Measurements from ENCODE around the gene DHX16. TPM values are rescaled to one million over a fixed set of nuclear protein-coding genes. Genes with fewer than 3 reads are reported as not detected.

The DHX16 gene
- total RNA-seq, 1 donor from 2014 or later: 34.7 TPM

DNA sequence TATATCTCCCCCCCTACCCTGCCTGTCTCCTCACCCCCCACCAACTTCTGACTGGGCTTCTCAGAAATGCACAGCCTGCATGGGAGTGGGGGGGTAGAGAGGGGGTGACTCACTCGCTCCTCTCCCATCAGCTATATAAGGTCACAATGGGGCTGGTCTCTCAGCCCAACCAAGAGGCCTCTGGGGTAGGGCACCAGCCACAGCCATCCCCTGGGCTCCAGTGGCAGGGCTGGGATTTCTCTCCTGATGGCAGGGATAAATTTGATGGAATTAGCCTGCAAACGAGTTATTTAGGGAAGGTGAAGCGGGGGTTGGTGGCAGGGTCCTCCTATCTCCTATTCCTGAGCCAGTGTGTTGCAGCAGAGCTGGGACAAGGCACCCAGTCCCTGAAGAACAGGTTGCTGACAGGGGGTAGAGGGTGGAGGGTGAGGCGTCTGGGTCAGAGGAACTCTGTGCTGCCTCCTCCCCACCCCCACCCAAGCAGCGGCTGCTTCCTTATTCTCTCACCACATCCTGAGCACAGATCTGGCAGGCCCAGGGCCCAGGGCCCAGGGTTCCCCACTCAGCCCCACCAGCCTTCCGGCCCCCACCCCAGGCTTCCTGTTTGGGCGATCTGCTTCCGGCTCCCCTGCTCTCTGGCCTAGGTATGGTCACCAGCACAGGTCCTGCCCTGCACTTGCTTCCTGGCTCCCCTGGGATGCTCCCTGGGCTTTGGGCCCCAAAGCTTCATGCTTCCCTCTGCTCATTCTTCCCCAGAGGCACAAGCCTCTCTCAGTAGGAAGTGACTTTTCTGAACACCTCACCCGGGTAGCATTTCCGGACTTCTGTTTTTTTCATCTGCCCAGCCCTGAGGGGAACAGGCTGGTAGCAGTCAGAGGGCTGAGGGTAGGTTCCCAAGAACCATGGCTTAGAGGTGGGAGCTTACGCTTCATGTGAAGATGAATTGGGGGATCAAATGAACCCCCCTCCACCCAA lies 9.6 kb upstream of the DHX16 start:
- peak; percentile 65 for DNase-seq (ENCODE audit: low read depth)
- Histone ChIP-seq H3K4me3 (ENCODE audit: low read depth, low read length) (peak overlapping the region; percentile 85), H3K36me3 (ENCODE audit: control insufficient read depth, insufficient read depth, low read length) (peaks cover 3% of the 10 kb centered on the region)

GRCh38 chr6:30681766-30682142 lies 8.9 kb upstream of the DHX16 start:
- DNase-seq (ENCODE audit: low read depth): no peak
- Histone ChIP-seq H3K27me3 (ENCODE audit: control insufficient read depth, insufficient read depth, low read length) (no peaks in the 10 kb centered on the region), H3K36me3 (ENCODE audit: control insufficient read depth, insufficient read depth, low read length) (peaks cover 3% of the 10 kb centered on the region), H3K4me3 (ENCODE audit: low read depth, low read length) (no peak overlapping the region)
- no peak for TF ChIP-seq CTCF (IDR thresholded peaks at IDR 0.05; ENCODE audit: insufficient read depth, low read length, poor library complexity, severe bottlenecking)

More for the DNA sequence above, 9.6 kb upstream of the DHX16 start:
- no peak for TF ChIP-seq CTCF (IDR thresholded peaks at IDR 0.05; ENCODE audit: insufficient read depth, low read length, poor library complexity, severe bottlenecking)
- no peaks in the 10 kb centered on the region for H3K27me3 ChIP-seq (ENCODE audit: control insufficient read depth, insufficient read depth, low read length)

GRCh38 chr6:30679765-30680535 lies 7.1 kb upstream of the DHX16 start:
- TF ChIP-seq CTCF (IDR thresholded peaks at IDR 0.05; ENCODE audit: insufficient read depth, low read length, poor library complexity, severe bottlenecking): no peak
- Histone ChIP-seq H3K36me3 (ENCODE audit: control insufficient read depth, insufficient read depth, low read length) (peaks cover 3% of the 10 kb centered on the region), H3K4me3 (ENCODE audit: low read depth, low read length) (no peak overlapping the region), H3K27me3 (ENCODE audit: control insufficient read depth, insufficient read depth, low read length) (no peaks in the 10 kb centered on the region)
- DNase-seq (ENCODE audit: low read depth): no peak

DNA sequence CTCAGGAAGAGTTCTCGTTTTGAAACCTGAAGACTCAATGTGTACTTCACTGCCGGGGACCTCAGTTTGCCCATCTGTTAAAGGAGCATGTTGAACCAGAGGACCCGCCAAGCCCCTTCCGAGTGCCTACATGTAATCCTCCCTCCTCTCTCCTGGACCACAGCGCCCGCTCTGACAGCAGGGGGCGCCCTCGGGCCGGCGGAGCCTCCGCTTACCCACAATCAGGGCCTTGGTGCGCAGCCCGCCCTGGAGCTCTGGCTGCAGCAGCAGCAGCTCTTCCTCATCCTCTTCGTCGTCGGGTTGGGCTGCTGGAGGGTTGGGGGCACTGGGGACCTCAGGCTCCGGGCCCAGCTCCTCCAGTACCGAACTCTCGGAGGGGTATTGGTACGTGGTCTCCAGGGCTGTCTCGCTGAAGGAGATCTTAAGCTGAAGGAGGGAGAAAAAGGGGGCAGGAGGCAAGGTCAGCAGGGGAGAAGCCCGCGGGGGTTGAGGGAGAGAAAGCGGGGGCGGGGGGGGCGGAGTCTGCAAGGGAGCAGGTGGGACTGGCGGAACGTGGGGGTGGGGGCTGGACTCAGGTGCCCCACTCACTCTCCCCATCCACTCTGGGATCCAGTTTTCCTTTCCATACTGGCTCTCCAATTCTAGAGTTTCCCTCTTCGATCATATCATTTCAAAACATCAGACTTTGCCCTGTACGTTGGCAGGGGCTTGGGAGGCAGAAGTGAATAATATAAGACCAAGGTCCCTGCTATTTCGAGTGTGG lies 6.3 kb upstream of the DHX16 start:
- TF ChIP-seq CTCF (IDR thresholded peaks at IDR 0.05; ENCODE audit: insufficient read depth, low read length, poor library complexity, severe bottlenecking): peak; percentile 98
- Histone ChIP-seq H3K36me3 (ENCODE audit: control insufficient read depth, insufficient read depth, low read length) (peaks cover 1% of the 10 kb centered on the region), H3K4me3 (ENCODE audit: low read depth, low read length) (no peak overlapping the region), H3K27me3 (ENCODE audit: control insufficient read depth, insufficient read depth, low read length) (no peaks in the 10 kb centered on the region)
- DNase-seq (ENCODE audit: low read depth): no peak

DNA sequence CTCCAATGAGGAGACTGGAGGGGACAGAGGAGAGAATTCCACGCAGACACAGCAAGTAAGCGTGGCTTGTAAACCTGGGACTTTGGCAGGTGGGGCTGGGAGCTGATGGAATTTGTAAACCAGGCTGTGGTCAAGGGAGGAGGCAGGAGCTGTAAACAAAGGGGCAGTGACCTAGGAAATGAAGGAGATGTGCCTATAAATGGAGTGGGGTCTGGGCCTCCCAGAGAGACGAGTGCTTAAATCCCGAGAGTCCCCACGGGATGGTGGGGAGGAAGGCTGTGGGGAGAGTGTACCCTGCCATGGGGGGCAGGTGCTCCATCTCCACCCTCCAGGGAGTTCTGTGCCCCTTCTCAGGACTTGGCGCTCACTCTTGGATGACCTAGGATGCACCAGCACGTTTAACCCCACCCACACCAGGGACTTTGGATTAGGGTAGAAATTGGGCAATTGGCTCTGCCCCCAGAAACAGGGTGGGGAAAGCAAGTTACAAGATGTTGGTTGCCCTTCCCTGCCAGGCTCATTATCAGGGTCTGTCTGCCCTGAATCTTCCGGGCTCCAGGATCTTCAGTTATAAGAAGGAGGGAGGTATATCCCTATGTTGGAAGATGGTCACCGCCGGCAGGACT lies 4.0 kb upstream of the DHX16 start:
- no peaks in the 10 kb centered on the region for H3K27me3 ChIP-seq (ENCODE audit: control insufficient read depth, insufficient read depth, low read length)
- H3K36me3 ChIP-seq (ENCODE audit: control insufficient read depth, insufficient read depth, low read length): peaks cover 1% of the 10 kb centered on the region
- H3K4me3 ChIP-seq (ENCODE audit: low read depth, low read length): no peak overlapping the region
- TF ChIP-seq CTCF (IDR thresholded peaks at IDR 0.05; ENCODE audit: insufficient read depth, low read length, poor library complexity, severe bottlenecking): no peak
- DNase-seq (ENCODE audit: low read depth): no peak
